GM19395 (cell line): ENCODE measurements around the gene CIAO3.
"Not testable (repeated sequence)": the region's sequence is repeated elsewhere in the genome, so short reads cannot be mapped to it uniquely, and the experiment has no call there.

Source experiments
- ATAC-seq: cut with Tn5 transposase; IDR thresholded peaks from one replicate; pipeline ENCODE4 v1.9.1; 2021; ENCODE audit warnings: mild to moderate bottlenecking, moderate library complexity; ENCODE audit not compliant: unreplicated experiment

Gene CIAO3

DNA sequence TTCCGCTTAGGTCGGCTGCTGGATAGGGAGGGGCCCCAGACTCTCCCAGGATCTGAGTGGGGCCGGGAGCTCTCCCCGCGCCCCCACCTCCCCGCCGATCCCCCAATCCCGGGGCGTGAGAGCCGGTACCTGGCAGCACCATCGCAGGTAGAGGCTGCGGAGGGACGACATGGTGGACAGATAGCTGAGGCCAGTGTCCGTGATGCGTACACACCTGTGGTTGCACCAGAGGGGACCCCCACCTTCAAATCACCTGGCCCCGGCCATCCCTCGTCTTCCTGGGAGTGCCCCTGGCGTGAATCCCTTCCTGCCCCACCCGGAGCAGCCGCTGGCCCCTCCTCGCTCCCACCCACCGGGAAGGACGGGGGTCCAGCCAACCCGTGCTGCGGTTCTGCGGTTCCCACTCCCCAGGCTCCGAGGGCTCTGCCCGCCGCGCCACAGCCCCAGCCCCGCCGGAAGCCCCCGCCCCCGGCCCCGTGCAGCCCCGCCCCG is 45.9 kb downstream of the CIAO3 start:
- no peak for ATAC-seq

DNA sequence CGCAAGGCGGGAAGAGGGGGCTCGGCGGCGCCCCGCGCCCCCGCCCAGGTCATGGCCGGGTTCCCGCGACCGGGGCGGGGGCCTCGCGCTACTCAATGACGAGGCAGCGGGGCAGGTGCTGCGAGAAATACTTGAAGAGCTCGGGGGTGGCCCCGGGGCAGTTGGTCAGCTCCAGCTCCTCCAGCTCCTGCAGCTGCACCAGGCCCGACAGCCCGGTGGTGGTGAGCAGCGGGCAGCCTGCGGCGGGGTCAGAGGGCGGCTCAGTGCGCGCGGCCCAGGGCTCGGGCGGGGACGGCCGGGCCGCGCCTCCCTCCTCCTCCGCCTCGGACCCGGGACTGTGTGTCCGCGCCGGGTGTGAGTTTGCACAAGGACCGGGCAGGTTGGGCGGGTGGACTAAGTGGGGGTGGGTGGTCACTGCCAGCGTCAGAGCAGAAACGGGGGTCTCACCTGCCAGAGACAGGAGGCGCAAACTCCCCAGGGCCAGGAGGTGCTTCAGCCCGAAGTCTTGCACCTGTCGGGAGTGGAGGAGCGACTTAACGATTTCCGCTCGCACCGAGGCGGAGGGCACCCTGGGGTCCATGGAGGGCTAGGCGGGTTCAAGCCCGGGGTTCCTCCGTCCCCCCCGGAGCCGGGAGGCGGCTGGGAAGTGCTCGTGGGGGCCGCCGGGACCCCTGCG is 46.5 kb downstream of the CIAO3 start:
- ATAC-seq, result no peak

DNA sequence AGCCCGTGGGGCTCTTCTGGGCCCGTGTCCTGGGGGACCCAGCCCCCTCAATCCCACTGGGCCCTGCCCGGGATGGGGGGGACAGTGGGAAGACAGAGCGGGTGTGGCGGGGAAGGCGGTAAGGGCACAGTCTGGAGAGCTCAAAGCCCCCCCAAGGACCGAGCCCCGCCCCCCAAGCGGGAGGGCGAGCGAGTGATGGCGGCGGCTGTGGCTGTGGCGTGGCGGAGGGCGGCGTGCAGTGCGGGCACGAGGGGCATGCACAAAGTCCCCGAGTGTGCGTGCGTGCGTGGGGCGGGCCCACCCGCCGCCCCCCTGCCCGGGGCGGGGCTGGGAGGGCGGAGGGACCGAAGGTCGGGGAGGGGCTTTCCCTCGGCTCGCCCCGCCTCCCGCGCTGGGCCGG is 47.0 kb downstream of the CIAO3 start:
- ATAC-seq, result no peak

DNA sequence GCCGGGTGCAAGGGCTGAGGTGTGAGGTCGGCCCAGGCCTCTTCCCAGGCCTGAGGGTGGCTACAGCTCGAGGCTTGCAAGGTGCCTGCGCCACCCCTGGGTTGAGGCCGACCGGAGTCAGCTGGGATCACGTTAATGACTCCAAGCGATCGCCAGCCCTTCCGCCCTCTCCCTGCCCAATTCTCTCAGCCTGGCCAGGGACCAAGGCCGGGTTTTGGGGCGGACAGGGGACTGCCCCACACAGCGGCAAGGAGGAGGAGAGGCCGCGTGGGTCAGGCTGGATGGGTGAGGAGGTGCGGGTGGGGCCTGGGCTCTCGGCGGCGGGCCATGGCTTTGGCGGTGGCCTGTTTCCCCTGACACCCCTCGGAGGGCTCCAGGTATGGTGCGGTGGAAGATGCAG is 47.4 kb downstream of the CIAO3 start:
- ATAC-seq, result no peak

DNA sequence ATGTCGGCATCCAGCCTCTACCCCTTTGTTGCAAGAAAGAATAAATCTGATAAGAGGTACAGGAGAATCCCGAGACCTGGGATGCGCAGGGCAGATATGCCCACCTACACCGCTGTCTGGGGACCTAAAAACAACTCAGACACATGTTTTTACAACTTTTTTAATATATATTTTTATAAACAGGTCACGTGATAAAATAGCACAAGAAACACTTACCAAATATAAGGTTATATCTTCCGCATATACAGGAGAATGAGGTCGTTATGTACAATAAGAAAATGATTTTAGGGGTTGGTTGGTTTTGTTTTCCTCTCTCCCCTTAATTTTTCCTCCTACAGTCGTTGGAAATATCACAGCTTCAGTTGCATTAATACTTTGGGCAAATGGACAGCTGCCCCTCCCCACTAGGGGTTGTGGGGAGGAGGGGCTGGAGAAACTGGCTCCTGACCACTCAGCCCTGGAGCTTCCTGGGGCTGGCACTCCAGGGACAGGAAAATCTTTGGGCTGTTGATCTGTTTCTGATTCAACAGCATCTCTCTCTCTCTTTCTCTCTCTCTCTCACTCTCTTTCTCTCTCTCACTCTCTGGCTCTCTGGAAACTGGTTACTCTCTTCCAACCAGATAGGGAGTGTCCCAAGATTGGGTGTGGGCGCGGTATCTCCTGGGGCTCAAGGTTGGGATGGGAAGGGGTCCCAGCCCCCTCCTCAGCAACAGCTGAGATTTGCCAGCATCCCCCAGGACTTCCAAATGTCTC is 48.3 kb downstream of the CIAO3 start:
- ATAC-seq, result no peak

- not testable (repeated sequence) for ATAC-seq
These were observed 49.6 kb downstream of the CIAO3 start for GRCh38 chr16:691242-691641.

DNA sequence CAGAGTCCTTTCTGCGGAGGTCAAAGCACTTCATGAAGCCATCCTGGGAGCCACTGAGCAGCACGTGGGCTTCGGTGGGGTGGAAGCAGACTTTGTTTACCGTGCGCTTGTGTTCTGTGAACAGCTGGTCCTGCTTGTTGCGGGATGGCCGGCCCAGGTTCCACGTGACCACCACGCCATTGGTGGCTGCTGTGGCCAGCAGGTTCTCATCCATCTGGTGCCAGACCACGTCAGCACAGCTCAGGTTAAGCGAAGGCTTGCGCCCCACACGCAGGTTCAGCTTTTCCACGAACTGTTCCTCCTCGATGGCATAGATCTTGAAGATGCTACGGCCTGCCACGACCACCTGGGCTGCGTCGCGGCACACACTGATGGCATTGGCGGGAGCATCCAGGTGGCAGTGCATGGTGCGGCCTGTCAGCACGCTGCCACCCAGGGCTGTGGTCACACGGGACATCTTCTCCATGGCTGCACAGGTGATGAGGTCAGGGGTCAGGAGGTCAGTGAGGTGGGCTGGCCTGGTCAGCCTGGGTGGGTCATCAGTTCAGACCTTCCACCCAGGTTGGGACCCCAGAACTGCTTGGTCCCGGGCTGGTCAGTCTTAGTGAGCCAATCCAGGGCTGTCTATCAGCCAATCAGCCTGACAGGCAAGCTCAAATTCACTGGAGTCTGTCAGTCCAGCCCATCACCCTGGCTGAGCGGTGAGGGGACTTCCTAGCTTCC is 51.5 kb downstream of the CIAO3 start:
- ATAC-seq, result no peak

- no peak for ATAC-seq
These were observed 53.3 kb downstream of the CIAO3 start for GRCh38 chr16:687499-687898.

DNA sequence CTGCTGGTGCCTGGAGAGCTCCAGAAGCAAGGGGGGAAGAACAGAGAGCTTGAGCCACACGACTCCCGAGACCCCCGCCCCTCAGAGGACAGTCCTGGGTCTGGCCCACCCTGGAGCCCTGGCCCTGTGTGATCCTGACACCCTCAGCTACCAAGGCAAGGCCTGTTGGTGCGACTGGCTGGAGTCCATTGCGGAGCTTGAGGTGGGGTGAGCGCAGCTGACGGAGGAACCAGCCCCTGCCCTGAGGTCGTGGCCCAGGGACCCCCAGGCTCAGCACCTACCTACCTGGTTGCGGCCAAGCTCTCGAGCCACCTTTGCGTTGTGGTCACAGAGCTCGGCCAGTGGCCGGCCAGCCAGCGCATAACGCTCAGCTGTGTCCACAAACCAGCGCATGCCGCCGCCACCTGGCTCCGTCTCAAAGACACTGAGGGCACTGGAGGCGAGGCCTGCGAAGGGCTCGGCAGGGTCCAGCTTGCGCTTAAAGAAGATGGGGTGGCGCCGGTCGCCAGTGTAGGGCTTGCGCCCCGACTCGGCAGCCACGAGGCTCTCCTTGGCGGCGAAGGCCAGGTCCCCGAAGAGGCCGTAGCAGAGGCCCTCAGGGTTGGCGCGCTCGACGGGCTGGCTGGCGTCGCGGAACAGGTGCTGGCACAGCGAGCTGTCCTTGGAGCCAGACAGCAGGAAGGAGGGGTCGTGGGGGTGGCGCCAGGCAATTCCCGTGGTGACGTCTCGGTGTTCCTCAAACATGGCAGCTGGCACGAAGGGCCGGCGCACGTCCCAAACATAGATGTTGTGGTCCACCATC is 54.1 kb downstream of the CIAO3 start:
- no peak for ATAC-seq

- no peak for ATAC-seq
These were observed 54.8 kb downstream of the CIAO3 start for GRCh38 chr16:685967-686366.

- ATAC-seq, result no peak
These were observed 55.7 kb downstream of the CIAO3 start for GRCh38 chr16:684961-685696.

DNA sequence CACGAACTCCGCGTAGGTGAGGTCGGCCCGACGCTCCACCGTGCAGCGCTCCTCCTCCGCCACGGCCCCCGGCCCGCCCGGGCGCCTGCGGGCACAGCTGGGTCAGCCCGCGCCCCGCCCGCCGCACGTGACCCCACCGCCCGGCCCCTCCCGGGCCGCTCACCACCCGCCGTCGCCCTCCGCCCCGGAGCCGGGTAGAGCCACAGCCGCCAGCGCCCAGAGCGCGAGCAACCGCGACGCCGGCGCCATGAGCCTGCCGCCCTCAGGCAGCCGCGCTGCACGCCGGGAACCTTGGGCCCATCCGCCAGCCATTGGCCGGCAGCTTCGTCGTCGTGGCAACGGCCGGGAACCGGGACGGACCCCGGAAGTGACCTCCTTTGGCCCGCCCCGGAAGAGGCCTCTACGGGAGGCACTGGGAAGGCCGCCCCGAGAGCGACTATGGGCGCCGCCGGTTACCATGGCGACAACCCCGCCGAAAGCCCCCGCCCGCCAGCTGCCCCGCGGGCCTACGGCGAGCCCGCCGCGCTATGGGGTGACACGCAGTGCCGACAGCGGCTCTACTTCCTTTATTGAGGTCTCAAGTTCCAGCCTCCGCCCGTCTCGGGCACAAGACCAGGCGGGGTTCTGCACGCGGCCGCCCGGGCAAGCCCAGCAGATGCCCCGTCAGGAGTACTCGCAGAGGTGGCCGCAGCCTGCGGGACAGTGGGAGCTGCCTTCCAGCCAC is 56.6 kb downstream of the CIAO3 start, which contains the start of gene JMJD8:
Gene JMJD8 (minus strand): TSS at position 264 of the 724 bp plus-strand sequence. CDS start 15 bp downstream, at position 249.
- peak; percentile 71 for ATAC-seq

GRCh38 chr16:683396-684070 is 57.3 kb downstream of the CIAO3 start:
- no peak for ATAC-seq

DNA sequence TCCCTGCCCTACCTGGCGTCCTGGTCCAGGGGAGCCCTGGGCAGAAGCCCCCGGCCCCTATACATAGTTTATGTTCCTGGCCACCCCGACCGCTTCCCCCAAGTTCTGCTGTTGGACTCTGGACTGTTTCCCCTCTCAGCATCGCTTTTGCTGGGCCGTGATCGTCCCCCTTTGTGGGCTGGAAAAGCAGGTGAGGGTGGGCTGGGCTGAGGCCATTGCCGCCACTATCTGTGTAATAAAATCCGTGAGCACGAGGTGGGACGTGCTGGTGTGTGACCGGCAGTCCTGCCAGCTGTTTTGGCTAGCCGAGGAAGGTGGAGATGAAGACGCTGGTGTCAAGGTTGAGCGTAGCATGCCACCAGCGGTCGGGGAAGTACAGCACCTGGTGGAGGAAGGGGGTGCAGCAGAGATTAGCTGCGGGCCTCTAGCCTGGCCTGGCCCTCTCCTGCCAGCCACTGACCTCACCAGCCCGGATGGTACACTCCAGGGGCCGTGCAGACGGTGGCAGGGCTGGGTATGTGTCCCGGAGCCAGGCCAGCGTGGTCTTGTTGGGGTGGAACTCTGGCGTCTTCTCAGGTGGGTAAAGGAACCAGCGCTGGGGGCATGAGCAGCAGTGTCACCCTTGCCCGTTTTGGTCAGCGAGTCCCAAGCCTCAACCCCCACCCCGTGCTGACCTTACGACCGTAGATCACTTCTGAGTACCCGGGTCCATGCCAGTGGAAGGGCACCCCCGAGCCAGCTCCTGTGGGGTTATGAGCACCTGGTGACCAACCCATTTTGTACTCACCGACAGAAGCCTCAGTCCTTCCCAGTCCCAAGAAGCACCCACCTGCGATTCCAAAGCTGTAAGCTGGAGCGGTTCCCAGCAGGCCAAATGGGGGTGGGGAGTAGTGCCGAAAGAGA is 58.1 kb downstream of the CIAO3 start:
- ATAC-seq, result no peak

GRCh38 chr16:681746-682427 is 58.9 kb downstream of the CIAO3 start:
- ATAC-seq, result no peak

DNA sequence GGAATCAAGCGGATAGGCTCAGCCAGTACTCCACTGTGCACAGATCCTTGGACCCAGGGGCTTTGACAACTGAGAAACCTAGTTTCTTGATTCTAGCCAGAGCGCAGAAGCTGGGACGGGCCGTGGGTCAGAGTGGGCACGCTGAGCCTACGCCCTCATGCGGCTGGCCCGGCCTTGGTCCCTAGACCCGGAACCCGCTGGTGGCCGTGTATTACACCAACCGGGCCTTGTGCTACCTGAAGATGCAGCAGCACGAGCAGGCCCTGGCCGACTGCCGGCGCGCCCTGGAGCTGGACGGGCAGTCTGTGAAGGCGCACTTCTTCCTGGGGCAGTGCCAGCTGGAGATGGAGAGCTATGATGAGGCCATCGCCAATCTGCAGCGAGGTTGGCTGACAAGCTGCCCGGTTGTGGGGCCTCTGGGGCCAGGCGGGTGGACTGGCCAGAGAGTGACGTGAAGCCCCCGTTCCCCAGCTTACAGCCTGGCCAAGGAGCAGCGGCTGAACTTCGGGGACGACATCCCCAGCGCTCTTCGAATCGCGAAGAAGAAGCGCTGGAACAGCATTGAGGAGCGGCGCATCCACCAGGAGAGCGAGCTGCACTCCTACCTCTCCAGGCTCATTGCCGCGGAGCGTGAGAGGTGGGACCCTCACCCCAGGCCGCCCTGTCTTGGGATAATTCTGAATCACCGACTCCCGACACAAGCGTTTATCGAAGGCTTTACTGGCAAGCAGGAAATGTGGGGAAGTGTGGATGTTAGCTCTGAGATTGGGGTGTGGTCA is 59.6 kb downstream of the CIAO3 start:
- no peak for ATAC-seq

- ATAC-seq, result no peak
These were observed 60.2 kb downstream of the CIAO3 start for GRCh38 chr16:680625-680945.
